Activated CD4-positive, CD25-positive, alpha-beta regulatory T cell (primary cell): ENCODE measurements around the gene ING4.

ENCODE experiments used
- DNase-seq, 4 experiments: peaks; one replicate each; lab custom pipeline; 2025; lab: John Stamatoyannopoulos, UW

ING4 gene

GRCh38 chr12:6607751-6608591 is 54.9 kb downstream of the ING4 start:
- peak in 1 of 4 experiments; percentile 23 for DNase-seq

- peak in 3 of 4 experiments; percentile 43 to 53 (median 51) for DNase-seq
These were observed 56.4 kb downstream of the ING4 start for GRCh38 chr12:6606331-6607131.

- peak in 2 of 4 experiments; percentile 32 to 36 for DNase-seq
These were observed 57.2 kb downstream of the ING4 start for GRCh38 chr12:6605421-6606330.

- no peak for DNase-seq
These were observed 58.5 kb downstream of the ING4 start for GRCh38 chr12:6604259-6605029.

- DNase-seq, result peak in 2 of 4 experiments; percentile 15 to 20
These were observed 59.8 kb downstream of the ING4 start for GRCh38 chr12:6603095-6603567.

GRCh38 chr12:6602526-6602925 is 60.4 kb downstream of the ING4 start:
- DNase-seq, result no peak
